LHCN-M2 (cell line): Measurements from ENCODE around the gene TLX1. TPM values are rescaled to one million over a fixed set of nuclear protein-coding genes. Genes with fewer than 3 reads are reported as not detected.
"Not testable (repeated sequence)": the region's sequence is repeated elsewhere in the genome, so short reads cannot be mapped to it uniquely, and the experiment has no call there.

Experiments
- DNase-seq: peaks from one replicate; pipeline ENCODE4 v3.0.0-alpha.2; 2012; ENCODE audit warnings: low read depth
- total RNA-seq: library from RNA; depleted of rRNA; stranded (reverse); fragments of >200 nt; gene quantifications from 2 replicates; pipeline ENCODE4 v1.2.3, GENCODE V29; 2014

Gene TLX1
- total RNA-seq, 1 experiment from 2014 or later: not detected

DNA sequence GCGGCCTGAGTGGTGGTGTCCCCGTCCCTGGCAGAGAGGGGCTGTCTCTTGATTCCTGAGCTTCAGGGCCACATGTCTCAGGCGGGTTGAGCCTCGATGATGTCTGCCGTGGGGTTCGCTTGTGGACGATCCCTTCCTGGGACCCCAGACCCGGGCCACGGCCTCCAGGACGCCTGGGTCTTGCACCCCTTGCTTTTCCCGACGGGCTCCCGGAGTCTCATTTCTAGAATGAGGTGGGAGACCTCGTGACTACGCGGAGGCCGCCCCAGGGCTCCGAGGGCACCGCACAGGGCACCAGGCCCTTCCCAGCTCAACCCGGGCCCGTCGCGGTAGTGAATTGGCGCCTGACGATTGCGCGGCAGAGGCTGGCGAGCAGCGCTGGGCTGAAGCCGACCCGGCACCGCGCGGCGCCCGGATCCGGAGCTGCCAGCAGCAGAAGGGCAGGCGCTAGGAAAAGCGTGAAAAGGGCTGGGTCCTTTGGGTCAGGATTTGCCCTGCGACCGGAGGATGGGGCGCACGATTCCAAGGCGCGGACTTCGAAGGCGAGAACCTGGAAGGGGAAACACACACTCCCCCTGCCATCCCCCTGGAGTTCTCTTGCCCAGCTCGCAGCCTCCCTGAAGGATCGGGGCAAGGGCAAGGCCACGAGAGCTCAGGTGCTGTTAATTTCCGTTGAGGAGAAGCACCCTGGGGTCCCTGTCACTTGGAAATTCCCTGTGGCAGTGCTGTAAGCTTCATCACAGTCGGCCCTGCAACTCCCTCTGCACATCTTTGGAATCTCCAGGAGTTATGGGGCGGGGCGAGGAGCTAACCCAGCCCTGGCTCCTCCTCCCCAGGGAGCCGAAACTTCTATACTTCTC lies 15.5 kb downstream of the TLX1 start:
- no peak for DNase-seq

DNA sequence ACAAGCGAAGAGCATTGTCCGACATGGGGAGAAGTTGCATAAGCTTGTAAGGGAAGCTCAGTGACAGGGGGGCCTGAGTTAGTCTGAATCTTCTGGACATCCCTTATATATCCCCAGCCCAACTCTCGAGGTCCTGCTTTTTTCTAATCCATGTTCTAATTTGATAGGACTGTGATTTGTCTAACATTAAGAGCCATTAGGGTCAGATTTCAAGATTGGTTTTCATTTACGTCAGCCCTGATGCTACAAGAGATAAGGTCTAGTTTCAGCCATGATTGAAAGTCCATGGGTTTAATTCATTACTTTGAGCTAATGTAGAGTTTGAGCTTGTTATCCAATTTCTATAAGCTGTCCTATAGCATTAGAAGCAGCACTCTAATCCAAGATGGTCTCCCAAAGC lies 20.3 kb downstream of the TLX1 start:
- DNase-seq: no peak

DNA sequence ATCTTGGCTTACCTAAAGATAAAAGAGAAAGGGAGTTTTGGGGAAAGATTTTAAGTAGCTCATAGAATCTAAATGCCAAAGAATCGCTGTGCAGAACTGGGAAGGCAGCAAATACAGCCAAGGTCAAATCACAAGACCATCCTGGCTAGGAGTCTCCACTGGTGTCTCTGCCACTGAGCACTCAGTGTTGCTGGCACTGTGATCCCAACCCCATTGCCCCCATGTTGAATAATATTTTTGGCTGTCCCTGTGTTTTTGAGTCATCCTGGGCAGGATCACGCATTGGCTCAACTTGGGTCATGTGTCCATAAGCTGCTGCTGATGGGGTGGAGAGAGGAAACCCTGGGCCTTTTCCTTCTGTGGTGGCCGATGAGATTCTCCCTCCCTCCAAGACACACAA lies 21.2 kb downstream of the TLX1 start:
- no peak for DNase-seq

DNA sequence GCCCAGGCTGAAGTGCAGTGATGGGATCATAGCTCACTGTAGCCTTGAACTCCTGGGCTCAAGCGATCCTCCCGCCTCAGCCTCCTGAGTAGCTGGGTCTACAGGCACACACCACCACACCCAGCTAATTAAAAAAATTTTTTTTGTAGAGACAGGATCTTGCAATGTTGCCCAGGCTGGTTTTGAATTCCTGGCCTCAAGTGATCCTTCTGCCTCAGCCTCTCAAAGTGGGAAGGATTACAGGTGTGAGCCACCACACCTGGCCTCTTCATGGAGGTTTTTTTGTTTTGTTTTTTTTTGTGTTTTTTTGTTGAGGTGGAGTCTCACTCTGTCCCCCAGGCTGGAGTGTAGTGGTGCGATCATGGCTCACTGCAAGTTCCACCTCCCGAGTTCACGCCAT lies 23.4 kb downstream of the TLX1 start:
- DNase-seq: not testable (repeated sequence)

DNA sequence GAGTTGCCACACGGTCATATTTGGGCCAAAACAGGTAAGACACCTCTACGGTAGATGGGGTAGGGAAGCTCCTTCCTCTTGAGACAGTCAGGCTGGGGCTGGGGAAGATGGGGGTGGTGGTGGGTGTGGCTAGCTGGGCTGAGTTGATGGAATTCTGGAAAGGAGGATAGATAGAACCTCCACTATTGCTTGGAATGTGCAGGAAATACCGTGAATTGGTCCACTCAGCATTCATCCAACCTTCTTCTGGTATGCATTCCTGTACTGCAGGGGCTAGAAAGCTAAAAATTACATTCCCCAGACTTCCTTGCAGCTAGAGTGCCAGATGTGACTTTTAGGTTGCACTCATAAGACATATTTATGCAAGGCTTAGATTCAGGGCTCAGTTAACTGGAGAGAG lies 24.8 kb downstream of the TLX1 start:
- no peak for DNase-seq

DNA sequence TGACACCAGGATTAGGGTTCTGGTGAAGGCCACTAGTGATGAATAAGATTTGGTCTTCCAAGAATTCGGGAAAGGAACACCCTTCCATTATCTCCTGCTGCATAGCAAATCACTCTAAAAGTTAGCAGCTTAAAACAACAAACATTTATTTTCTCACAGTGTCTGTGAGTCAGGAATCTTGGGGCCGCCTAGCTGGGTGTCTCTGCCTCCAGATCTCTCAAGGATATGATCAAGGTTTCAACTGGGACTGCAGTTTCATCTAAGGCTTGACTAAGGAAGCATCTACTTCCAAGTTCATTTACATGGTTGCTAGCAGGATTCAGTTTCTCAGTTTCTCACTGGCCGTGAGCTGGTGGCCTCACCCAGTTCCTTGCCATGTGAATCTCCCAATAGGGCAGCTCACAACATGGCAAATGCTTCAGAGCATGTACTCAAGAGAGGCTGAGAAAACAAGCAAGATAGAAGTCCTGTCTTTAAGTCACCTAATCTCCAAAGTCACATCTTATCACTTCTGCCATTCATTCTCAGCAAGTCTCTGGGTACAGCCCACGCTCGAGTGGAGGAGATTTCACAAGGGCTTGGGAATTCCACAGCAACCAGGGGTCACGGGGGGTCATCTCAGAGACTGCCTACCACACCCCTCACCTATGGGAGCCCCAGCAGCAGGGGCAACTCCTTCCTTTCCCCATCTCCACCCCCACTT lies 26.8 kb downstream of the TLX1 start:
- peak; percentile 13 for DNase-seq

DNA sequence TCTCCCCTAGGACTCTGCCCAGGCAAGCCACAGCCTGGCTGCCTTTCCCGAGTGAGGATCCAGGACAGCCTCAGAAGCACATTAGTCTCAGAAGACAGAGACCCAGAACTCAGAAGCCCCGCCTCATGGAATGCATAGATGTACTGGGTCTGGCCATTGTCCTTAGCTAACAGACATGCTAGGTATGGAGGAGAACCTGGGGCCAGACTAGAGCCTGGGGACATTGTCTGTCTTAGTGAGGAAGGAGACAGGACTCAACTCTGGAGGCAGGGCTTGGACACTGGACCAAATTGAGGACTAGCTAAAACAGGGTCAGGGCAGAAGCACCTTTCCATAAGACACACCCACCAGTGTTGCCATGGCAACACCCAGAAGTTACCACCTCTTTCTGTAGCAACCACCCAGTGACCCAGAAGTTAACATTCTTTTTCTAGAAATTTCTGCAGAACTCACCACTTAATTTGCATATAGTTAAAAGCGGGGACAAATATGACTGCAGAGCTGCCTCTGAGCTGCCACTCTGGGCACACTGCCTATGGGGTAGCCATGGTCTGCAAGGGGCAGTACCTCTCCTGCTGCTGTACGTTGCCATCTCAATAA lies 27.5 kb downstream of the TLX1 start:
- no peak for DNase-seq

DNA sequence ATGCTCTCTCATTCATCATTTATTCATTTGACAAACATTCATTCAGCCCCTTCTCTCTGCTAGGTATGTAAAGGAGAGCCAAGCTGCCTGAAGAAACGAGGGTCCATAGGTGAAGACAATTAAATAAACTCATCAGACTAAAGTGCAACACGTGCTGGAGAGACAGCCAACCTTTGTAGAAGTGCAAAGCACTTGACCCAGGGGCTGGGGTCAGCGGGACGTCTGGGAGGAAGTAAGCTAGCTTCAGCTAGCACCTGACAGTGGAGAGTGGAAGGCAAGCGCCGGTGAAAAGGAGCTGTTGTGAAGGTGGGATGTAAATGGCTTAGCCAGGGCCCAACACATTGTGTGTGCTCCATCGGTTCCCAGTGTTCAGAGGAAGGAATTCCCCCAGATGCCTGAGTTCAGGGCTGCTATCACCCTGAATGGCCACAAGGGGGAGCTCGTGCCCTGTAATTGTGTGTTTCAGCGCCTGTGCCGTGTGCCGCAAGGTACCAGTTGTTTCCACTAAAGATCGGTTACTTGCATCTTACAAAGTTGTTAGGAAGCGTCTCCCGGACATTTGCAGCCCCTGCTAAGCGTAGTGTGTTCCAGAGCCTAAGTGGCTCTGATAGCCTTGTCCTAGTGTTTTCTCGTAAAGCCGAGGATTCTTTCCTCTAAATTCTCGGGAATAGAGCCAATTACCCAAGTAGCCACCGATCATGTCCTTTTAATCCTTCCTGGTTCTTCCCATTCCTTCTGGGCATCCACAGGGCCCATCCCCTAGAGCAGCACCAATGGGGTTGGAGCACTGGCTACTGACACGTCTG lies 30.6 kb downstream of the TLX1 start:
- DNase-seq: peak; percentile 67

DNA sequence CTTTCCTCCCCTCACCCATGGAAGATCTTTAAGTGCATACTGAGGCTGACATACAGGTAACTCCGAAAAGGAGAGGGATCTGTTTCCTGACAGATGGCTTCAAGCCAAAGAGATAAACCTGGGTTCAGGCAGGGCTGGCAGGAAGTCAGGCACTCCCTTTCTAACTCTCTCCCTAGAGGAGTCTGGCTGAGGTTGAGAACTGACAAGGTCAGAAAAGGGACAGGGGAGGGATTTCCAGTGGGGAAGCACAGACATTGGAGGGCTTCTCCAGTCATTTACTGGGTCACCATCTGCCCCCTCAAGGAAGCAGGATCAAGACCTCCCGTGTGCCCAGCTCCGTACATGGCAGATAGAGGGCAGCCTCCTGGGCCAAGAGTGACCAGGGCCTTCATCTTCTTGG lies 31.6 kb downstream of the TLX1 start:
- DNase-seq: no peak

DNA sequence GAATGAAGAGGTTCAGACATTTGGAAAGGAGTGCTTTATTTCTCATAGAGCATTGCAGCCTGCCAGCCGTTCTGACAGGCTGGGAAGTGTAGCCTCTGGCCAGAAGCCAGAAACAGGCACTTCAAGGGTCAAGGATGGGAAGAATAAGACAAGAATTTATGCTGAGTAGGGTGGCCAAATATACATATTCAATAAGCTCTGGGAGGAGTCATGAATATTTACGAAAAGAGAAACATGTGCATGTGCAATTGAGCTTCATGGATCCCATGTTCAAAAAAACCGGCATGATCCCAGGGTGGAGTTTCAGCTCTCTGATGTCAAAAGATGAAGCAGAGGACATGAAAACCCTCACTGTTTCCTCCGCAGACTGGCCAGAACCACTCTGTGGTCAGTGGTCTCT lies 32.9 kb downstream of the TLX1 start:
- no peak for DNase-seq

DNA sequence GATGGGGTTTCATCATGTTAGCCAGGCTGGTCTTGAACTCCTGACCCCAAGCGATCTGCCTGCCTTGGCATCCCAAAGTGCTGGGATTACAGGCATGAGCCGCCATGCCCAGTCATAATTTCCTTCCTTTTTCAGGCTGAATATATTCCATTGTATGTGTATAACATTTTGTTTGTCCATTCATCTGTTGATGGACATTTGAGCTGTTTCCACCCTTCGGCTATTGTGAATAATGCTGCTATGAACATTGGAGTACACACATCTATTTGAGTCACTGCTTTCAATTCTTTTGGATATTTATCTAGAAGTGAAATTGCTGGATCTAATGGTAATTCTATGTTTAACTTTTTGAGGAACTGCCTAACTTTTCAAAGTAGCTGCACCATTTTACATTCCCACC lies 34.6 kb downstream of the TLX1 start:
- no peak for DNase-seq

DNA sequence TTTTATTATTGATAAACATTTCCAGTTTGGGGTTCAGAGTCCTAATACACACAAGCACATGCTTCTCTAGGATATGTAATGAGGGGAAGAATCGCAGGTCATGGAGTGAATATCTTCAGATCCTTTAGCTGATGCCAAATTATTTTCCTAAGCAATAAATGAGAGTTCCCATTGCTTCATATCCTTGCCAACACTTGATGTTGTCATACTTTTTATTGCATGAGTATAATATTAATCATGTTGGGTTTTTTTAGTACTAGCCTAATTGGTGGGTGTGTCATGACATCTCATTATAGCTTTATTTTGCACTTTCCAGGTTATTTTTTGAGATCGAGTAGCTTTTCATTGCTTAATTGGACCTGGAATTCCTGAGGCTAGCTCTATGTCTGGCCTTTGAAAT lies 35.3 kb downstream of the TLX1 start:
- no peak for DNase-seq

DNA sequence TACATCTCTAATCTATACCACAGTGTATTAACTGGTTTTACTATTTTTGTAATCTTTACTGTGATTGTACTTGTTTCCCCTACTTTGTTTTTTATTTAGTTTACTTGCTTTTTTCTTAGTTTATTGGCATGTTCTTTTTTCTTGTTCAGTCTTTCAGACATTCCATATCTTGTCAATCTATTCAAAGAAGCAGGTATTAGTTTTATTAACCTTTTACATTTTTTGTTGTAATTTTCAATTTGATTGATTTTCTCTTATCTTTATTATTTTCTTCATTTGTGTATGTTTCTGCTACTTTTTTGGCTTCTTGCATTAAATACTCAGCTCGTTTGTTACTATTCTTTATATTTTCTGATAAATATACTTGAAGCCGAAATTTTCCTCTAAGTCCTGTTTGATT lies 41.6 kb downstream of the TLX1 start:
- DNase-seq: no peak

DNA sequence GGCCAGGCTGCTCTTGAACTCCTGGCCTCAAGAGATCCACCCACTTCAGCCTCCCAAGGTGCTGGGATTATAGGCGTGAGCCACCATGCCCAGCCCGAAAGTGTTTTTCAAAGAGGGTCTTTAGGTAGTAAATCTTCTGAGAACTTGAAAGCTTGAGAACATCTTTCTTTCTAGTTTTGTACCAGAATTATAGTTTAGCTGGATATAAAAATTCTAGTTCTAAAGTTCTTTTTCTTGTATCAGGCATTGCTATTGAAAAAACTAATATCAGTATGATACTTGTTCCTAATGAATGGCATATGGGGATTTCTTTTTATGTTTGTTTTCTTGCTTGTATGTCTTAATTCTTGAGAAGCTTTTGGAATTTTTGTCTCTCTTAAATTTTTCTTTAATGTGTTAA lies 43.2 kb downstream of the TLX1 start:
- DNase-seq: no peak

DNA sequence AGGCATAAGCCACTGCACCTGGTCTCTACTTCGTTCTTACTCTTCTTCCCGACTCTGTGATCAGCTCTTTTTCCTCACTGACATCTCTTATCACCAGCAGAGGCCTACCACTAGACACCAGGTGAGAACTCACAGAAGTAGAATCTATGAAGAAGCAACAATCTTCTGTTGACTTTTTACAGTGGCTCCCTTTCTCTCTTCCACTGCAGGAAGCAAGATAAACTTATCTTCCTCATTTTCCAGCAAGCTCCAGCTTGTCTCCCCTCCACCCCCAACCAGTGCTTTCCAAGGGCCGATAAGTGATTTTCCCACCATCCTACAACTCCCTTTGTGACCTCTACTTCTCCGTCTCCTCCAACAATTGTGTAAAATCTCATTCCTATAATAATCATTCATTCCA lies 45.5 kb downstream of the TLX1 start:
- DNase-seq: no peak

DNA sequence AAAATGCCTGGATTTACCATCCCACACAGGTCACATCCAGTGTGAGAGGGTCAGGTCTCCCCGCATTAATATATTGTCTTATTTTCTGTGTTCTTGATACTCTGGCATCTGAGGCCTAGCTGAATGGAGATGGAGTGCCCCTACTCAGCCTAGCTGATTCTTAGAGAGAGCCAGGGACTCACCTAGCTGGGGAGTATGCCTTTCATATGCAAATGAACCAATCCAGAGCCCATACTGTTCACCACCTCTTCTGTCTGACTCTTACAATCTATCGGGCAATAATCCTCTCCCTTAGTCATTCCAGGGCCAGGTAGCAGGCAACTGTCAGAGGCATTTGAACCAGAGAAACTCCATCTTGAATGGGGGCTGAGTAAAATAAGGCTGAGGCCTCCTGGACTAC lies 51.8 kb downstream of the TLX1 start:
- DNase-seq: no peak

DNA sequence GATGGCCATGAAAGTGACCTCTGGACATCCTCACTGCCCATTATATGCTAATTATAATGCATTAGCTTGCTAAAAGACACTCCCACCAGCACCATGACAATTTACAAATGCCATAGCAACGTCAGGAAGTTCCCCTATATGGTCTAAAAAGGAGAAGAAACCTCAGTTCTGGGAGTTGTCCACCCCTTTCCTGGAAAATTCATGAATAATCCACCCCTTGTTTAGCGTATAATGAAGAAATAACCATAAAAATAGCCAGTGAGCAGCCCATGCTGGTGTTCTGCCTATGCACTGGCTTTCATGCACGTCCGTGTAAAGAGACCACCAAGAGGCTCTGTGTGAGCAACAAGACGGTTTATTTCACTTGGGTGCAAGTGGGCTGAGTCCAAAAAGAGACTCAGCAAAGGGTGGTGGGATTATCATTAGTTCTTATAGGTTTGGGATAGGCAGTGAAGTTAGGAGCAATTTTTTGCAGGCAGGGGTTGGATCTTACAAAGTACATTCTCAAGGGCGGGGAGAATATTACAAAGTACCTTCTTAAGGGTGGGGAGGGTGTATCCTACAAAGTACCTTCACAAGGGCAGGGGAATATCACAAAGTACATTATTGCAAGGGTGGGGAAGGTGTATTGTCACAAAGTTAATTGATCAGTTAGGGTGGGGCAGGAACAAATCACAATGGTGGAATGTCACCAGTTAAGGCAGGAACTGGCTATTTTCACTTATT lies 52.5 kb downstream of the TLX1 start:
- DNase-seq: no peak
